ENCODE data around the gene GDF10.

The GDF10 gene

GRCh38 chr10:47353351-47353750, 53.4 kb downstream of the GDF10 start:
- Histone ChIP-seq H4K8ac (ENCODE audit: low read length) (no peak overlapping the region), H3K9me3 (ENCODE audit: control insufficient read depth, low read length) (no peaks in the 10 kb centered on the region)

DNA sequence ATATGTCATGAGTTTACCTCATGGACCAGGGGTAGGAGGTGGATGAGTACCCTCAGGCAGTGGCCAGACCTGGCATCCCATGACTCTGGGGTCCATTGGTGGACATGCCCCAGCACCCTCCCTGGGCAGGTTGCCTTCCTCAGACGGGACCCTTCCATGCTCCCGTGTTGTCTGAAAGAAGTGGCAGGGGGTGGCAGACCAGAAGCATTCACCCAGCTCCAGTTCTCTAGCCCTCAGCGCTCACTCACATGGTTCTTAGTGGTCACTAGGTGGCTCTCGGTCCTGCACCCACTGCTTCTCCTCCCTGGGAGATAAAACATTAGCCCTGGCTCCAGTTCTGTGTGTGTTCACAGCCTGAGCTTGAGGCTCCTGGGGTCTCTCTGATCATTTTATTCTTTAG, 54.2 kb downstream of the GDF10 start:
- Histone ChIP-seq H3K27me3 (ENCODE audit: control insufficient read depth in 1 of 2, insufficient read depth in 1 of 2, low read length in 2 of 2) (peaks cover 12 to 26% of the 10 kb centered on the region in 2 experiments), H3K23ac (ENCODE audit: low read length in 2 of 2) (no peak overlapping the region), H3K4ac (ENCODE audit: low read depth in 1 of 2, low read length in 2 of 2) (no peak overlapping the region), H4K91ac (ENCODE audit: low read length) (no peak overlapping the region), H4K8ac (ENCODE audit: low read length) (no peak overlapping the region), H2BK5ac (ENCODE audit: low read depth, low read length, poor library complexity, severe bottlenecking) (no peak overlapping the region), H2AFZ (ENCODE audit: low read depth, low read length) (no peak overlapping the region), H2BK15ac (ENCODE audit: low read depth, poor library complexity, severe bottlenecking) (no peak overlapping the region), H2BK12ac (ENCODE audit: low read length in 2 of 2) (no peak overlapping the region), H2BK120ac (ENCODE audit: low read depth, low read length) (no peak overlapping the region), H3K18ac (ENCODE audit: low read depth in 1 of 2, low read length in 2 of 2) (no peak overlapping the region), H3K27ac (ENCODE audit: low read length, poor library complexity, severe bottlenecking) (no peak overlapping the region), H3K4me1 (ENCODE audit: control insufficient read depth, insufficient read depth, low read depth, low read length) (no peaks in the 10 kb centered on the region), H3K4me2 (ENCODE audit: low read length, poor library complexity, severe bottlenecking) (no peak overlapping the region), H3K14ac (ENCODE audit: low read length in 2 of 2) (no peak overlapping the region), H2AK5ac (ENCODE audit: low read length, severe bottlenecking) (no peak overlapping the region), H3K9ac (ENCODE audit: low read length) (no peak overlapping the region), H3K79me1 (replicated peaks; ENCODE audit: low read length, poor library complexity, severe bottlenecking) (no peaks in the 10 kb centered on the region), H3K9me3 (ENCODE audit: control insufficient read depth, low read length) (no peaks in the 10 kb centered on the region), H3K36me3 (ENCODE audit: control insufficient read depth in 1 of 2, insufficient read depth in 2 of 2, low read depth in 1 of 2, low read length in 2 of 2) (no peaks in the 10 kb centered on the region), H3K4me3 (ENCODE audit: insufficient read depth in 1 of 2, low read depth in 1 of 2, low read length in 2 of 2) (no peak overlapping the region)
- no peak for DNase-seq
- WGBS, result 82% methylated on average over 4 of the region's 4 CpGs

More at GRCh38 chr10:47353351-47353750, 53.4 kb downstream of the GDF10 start:
- Histone ChIP-seq H3K79me1 (replicated peaks; ENCODE audit: low read length, poor library complexity, severe bottlenecking) (no peaks in the 10 kb centered on the region), H3K4ac (ENCODE audit: low read depth in 1 of 2, low read length in 2 of 2) (no peak overlapping the region), H2BK5ac (ENCODE audit: low read depth, low read length, poor library complexity, severe bottlenecking) (no peak overlapping the region), H3K27ac (ENCODE audit: low read length, poor library complexity, severe bottlenecking) (no peak overlapping the region), H3K4me1 (ENCODE audit: control insufficient read depth, insufficient read depth, low read depth, low read length) (no peaks in the 10 kb centered on the region), H3K18ac (ENCODE audit: low read depth in 1 of 2, low read length in 2 of 2) (no peak overlapping the region), H3K27me3 (ENCODE audit: control insufficient read depth in 1 of 2, insufficient read depth in 1 of 2, low read length in 2 of 2) (peaks cover 12 to 21% of the 10 kb centered on the region in 2 experiments), H2BK15ac (ENCODE audit: low read depth, poor library complexity, severe bottlenecking) (no peak overlapping the region), H3K14ac (ENCODE audit: low read length in 2 of 2) (no peak overlapping the region), H2BK12ac (ENCODE audit: low read length in 2 of 2) (no peak overlapping the region), H2AK5ac (ENCODE audit: low read length, severe bottlenecking) (no peak overlapping the region), H2AFZ (ENCODE audit: low read depth, low read length) (no peak overlapping the region), H4K91ac (ENCODE audit: low read length) (no peak overlapping the region), H3K9ac (ENCODE audit: low read length) (no peak overlapping the region), H2BK120ac (ENCODE audit: low read depth, low read length) (no peak overlapping the region), H3K4me2 (ENCODE audit: low read length, poor library complexity, severe bottlenecking) (no peak overlapping the region), H3K23ac (ENCODE audit: low read length in 2 of 2) (no peak overlapping the region), H3K4me3 (ENCODE audit: insufficient read depth in 1 of 2, low read depth in 1 of 2, low read length in 2 of 2) (no peak overlapping the region), H3K36me3 (ENCODE audit: control insufficient read depth in 1 of 2, insufficient read depth in 2 of 2, low read depth in 1 of 2, low read length in 2 of 2) (no peaks in the 10 kb centered on the region)
- DNase-seq, result no peak
- WGBS, result 88% methylated on average over 6 of the region's 6 CpGs

GRCh38 chr10:47354900-47355299, 54.9 kb downstream of the GDF10 start:
- H2AK5ac ChIP-seq (ENCODE audit: low read length, severe bottlenecking), result no peak overlapping the region
- no peak overlapping the region for H4K8ac ChIP-seq (ENCODE audit: low read length)
- no peak overlapping the region for H3K14ac ChIP-seq (ENCODE audit: low read length in 2 of 2)
- no peak overlapping the region for H2BK12ac ChIP-seq (ENCODE audit: low read length in 2 of 2)
- H2AFZ ChIP-seq (ENCODE audit: low read depth, low read length), result no peak overlapping the region
- no peak for DNase-seq
- H3K27ac ChIP-seq (ENCODE audit: low read length, poor library complexity, severe bottlenecking), result no peak overlapping the region
- H3K18ac ChIP-seq (ENCODE audit: low read depth in 1 of 2, low read length in 2 of 2), result no peak overlapping the region
- no peaks in the 10 kb centered on the region for H3K79me1 ChIP-seq (replicated peaks; ENCODE audit: low read length, poor library complexity, severe bottlenecking)
- no peaks in the 10 kb centered on the region for H3K9me3 ChIP-seq (ENCODE audit: control insufficient read depth, low read length)
- H3K36me3 ChIP-seq (ENCODE audit: control insufficient read depth in 1 of 2, insufficient read depth in 2 of 2, low read depth in 1 of 2, low read length in 2 of 2), result no peaks in the 10 kb centered on the region
- no peak overlapping the region for H2BK120ac ChIP-seq (ENCODE audit: low read depth, low read length)
- peaks cover 12 to 29% of the 10 kb centered on the region in 2 experiments for H3K27me3 ChIP-seq (ENCODE audit: control insufficient read depth in 1 of 2, insufficient read depth in 1 of 2, low read length in 2 of 2)
- no peak overlapping the region for H2BK15ac ChIP-seq (ENCODE audit: low read depth, poor library complexity, severe bottlenecking)
- WGBS, result 67% methylated on average over 1 of the region's 1 CpG
- H3K23ac ChIP-seq (ENCODE audit: low read length in 2 of 2), result no peak overlapping the region
- H4K91ac ChIP-seq (ENCODE audit: low read length), result no peak overlapping the region
- H3K4ac ChIP-seq (ENCODE audit: low read depth in 1 of 2, low read length in 2 of 2), result no peak overlapping the region
- no peak overlapping the region for H3K4me2 ChIP-seq (ENCODE audit: low read length, poor library complexity, severe bottlenecking)
- no peak overlapping the region for H3K9ac ChIP-seq (ENCODE audit: low read length)
- H3K4me1 ChIP-seq (ENCODE audit: control insufficient read depth, insufficient read depth, low read depth, low read length), result no peaks in the 10 kb centered on the region
- no peak overlapping the region for H3K4me3 ChIP-seq (ENCODE audit: insufficient read depth in 1 of 2, low read depth in 1 of 2, low read length in 2 of 2)
- no peak overlapping the region for H2BK5ac ChIP-seq (ENCODE audit: low read depth, low read length, poor library complexity, severe bottlenecking)

DNA sequence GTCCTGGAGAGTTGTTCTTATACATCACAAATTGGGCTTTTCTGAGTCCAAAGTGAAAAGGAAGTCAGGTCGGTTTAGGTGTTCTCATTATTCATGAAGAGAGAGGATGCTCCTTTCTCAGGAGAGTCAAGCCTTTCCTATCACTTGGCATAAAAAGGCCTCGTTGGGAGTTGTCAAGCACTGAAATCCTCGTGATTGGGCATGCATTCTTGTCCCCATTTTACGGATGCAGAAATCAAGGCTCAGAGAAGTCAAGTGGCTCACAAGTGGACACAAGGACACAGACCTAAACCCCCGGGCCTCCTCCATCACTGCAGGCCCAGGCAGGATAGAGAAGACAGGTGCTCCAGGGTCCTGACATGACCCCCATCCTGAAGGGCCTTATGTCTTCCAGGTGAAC, 56.7 kb downstream of the GDF10 start:
- Histone ChIP-seq H3K4me1 (ENCODE audit: control insufficient read depth, insufficient read depth, low read depth, low read length) (peaks cover 5% of the 10 kb centered on the region), H3K4me3 (ENCODE audit: insufficient read depth in 1 of 2, low read depth in 1 of 2, low read length in 2 of 2) (no peak overlapping the region), H2BK12ac (ENCODE audit: low read length in 2 of 2) (no peak overlapping the region), H3K18ac (ENCODE audit: low read depth in 1 of 2, low read length in 2 of 2) (no peak overlapping the region), H3K9me3 (ENCODE audit: control insufficient read depth, low read length) (no peaks in the 10 kb centered on the region), H2BK15ac (ENCODE audit: low read depth, poor library complexity, severe bottlenecking) (no peak overlapping the region), H4K91ac (ENCODE audit: low read length) (no peak overlapping the region), H2BK120ac (ENCODE audit: low read depth, low read length) (no peak overlapping the region), H2BK5ac (ENCODE audit: low read depth, low read length, poor library complexity, severe bottlenecking) (no peak overlapping the region), H2AFZ (ENCODE audit: low read depth, low read length) (no peak overlapping the region), H3K79me1 (replicated peaks; ENCODE audit: low read length, poor library complexity, severe bottlenecking) (no peaks in the 10 kb centered on the region), H3K36me3 (ENCODE audit: control insufficient read depth in 1 of 2, insufficient read depth in 2 of 2, low read depth in 1 of 2, low read length in 2 of 2) (no peaks in the 10 kb centered on the region), H3K14ac (ENCODE audit: low read length in 2 of 2) (no peak overlapping the region), H3K4ac (ENCODE audit: low read depth in 1 of 2, low read length in 2 of 2) (no peak overlapping the region), H3K27me3 (ENCODE audit: control insufficient read depth in 1 of 2, insufficient read depth in 1 of 2, low read length in 2 of 2) (peaks cover 12 to 24% of the 10 kb centered on the region in 2 experiments), H3K4me2 (ENCODE audit: low read length, poor library complexity, severe bottlenecking) (no peak overlapping the region), H3K23ac (ENCODE audit: low read length in 2 of 2) (no peak overlapping the region), H3K9ac (ENCODE audit: low read length) (no peak overlapping the region), H4K8ac (ENCODE audit: low read length) (no peak overlapping the region), H3K27ac (ENCODE audit: low read length, poor library complexity, severe bottlenecking) (no peak overlapping the region), H2AK5ac (ENCODE audit: low read length, severe bottlenecking) (no peak overlapping the region)
- WGBS, result 69% methylated on average over 5 of the region's 5 CpGs
- DNase-seq, result no peak

Data from mesenchymal stem cell (in vitro differentiated cells and primary cell).